Kidney glomerular epithelial cell (primary cell): Measurements from ENCODE around the gene DNAI1.
A peak's percentile ranks its signal among the peaks of the same experiment; 100 is the strongest.
"Not testable (repeated sequence)": the region's sequence is repeated elsewhere in the genome, so short reads cannot be mapped to it uniquely, and the experiment has no call there.

ENCODE experiments used
- DNase-seq: peaks from one replicate; lab custom pipeline; 2025; lab: John Stamatoyannopoulos, UW

The DNAI1 gene

DNA sequence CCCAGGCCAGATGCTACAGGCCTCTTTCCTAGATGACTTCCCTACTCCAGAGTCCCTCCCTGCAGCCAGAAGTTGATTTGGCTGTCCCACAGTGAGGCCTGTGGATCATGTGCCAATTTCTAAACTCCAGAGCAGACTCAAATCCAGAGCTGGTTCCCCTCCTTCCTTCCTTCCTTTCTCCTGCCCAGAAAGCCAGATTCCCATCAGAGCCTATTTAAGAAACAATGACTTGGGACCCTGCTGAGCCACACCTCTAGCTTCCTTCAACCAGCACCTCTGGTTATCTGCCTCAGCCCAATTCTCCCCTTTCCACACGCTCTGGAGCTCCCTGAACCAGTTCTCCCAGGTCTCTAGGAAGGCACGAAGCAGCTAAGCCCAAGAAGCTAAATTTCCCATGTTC, 7.5 kb upstream of the DNAI1 start:
- DNase-seq: no peak

DNA sequence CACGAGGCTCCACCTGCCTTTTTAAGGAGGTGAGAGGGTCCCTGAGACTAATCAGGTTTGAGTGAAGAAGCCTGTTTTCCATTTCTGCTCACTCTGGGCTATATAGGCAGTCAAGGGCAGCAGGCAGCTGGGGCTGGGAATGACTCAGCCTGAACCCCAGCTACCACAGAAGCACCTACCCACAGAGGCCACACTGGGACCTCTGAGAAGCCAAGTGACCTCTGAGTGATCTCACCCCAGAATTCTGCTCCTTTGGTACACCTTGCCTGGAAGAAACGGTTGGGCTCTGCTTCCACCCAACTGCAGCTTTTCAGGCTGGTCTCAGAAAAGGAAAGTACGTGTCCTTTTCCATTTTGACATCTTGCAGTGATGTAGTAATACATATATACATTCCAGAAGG, 7.1 kb upstream of the DNAI1 start:
- no peak for DNase-seq

DNA sequence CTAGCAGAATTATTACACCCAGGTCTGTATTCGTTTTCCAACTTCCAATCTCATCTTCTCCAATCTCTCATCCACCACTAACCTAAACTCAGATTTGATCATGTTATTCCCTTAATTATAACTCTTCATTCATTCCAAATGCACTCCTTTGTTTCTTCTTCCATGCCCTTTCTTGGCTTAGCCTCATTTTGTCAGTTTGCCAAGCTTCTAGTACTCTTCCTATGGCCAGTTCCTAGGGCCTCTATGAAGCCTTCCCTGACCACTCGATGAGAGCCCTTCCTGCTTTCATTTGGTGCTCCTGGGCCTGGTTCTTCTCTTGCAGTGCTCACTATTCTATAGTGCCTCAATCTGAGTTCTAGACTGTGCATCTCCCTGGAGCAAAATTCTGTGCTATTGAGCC, 6.0 kb upstream of the DNAI1 start:
- no peak for DNase-seq

- DNase-seq: no peak
Measured at GRCh38 chr9:34454571-34455065, 4.0 kb upstream of the DNAI1 start.

- no peak for DNase-seq
Measured at GRCh38 chr9:34456151-34456550, 2.5 kb upstream of the DNAI1 start.

GRCh38 chr9:34456746-34457145, 1.9 kb upstream of the DNAI1 start:
- no peak for DNase-seq

DNA sequence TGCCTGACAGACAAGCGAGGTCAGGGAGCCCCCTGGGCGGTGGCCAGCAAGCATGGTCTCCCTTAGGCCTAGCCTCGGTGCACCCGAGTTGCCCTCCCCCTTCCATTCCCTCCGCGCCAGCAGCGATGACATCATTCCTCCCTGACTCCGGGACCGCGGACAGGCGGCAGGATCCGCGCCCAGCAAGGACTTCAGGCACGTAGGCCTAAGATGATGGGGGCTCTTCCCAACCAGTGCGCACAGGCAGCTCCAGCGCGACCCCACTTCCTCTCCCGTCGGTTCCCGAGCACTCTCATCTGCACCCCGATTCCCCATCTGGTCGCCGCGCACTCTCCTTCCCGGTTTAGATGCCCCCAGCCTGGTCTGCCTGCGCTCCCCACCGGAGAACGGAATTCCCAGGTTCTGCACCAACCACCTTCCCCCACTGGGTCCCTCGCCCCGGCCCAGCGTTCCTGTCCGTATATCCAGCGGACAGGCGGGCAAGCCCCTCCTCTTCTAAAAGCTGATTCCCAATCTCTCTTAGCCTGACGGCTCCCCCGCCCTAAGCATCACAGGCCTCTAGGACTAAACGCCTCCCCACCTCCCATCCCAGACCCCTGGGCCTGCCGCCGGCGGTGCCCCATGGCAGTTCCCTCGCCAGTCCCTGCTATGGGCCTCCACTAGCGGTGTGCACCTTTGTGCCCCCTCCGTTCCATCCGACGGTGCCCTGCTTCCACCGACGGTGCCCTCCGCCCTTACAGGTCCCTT, 1.2 kb upstream of the DNAI1 start:
- DNase-seq: peak; percentile 47

DNA sequence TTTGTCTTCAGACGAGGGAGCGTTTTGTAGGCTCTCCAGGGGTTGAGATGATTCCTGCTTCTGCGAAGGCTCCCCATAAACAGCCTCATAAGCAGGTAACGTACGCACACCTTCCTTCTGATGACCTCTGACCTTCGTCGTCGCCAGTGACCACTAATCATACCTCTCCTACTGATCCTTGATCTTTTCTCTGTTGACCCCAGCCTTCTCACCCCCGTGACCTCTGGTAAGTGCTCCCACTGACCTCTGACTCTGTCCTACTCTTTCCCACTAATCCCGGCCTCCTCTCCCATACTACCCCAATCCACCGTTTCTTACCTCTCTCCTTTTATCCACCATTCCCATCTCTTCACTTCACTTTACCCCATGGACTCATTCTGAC, 345 bp downstream of the DNAI1 start:
- no peak for DNase-seq

DNA sequence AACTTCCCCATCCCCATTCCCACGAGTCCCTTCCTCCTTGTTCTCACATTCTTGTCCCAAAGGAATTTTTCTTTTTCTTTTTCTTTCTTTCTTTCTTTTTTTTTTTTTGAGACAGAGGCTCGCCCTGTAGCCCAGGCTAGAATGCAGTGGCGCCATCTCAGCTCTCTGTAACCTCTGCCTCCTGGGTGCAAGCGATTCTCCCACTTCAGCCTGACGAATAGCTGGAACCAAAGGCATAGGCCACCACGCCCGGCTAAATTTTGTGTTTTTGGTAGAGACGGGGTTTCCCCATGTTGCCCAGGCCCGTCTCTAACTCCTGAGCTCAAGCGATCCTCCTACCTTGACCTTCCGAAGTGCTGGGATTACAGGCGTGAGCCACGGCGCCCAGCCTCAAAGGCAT, 751 bp downstream of the DNAI1 start:
- DNase-seq: no peak

DNA sequence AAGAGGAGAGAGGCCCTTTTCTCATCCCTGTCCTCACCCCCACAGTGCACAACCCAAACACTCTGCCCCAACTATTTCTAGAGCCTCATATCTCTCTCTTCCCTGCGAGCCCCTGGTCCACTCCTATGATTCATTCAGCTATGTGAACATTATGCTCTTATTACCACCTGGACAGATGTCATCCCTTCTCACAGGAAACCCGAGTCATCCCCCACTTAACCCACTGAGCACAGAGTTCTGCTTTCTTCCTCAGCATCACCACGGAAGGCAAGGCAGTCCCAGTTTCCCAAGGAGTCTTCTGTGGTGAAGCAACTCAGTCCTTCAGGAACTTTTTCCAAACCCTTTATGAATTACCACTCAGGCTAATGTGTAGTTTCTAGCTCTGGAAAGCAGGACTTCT, 1.3 kb downstream of the DNAI1 start:
- no peak for DNase-seq

- DNase-seq: peak; percentile 53
Measured at GRCh38 chr9:34463098-34463900, 4.7 kb downstream of the DNAI1 start.

- no peak for DNase-seq
Measured at GRCh38 chr9:34463901-34464232, 5.3 kb downstream of the DNAI1 start.

DNA sequence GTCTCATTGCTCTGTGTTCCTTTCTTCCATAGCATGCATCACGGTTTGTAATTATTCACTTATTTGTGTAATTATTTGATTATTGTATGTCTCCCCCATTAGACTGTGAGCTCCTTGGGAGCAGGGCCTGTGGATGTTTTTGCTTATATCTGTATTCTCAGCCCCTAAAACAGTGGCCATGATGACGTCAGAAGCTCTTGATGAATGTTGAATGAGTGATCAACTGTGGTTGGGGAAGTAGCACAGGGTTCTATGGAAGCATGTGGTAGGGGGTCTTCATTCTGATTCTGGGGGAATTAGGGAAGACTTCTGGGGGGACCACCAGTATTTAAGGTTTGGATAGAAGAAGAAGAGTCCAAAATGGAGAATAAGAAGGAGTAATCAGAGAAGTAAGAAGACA, 6.0 kb downstream of the DNAI1 start:
- DNase-seq: no peak

DNA sequence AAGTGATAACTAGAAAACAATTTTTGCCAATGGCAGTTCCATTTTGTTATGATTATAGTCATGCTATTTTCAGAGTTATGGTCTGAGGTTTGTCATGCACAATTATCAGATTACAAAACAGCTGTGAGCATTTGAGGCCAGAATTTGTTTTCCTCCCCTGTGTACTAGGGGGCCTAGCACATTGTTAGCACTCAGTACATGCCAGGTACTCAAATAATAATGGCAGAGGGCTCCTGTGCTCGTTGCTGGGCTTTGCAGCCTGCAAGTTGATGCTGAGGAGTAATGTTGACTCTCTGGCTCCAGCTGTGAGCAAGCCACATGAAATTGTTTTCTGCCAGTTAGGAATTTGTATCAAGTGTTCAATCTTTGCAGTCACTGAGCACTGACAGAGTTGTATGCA, 6.9 kb downstream of the DNAI1 start:
- DNase-seq: no peak

GRCh38 chr9:34475097-34475496, 16.5 kb downstream of the DNAI1 start:
- DNase-seq: no peak

- DNase-seq: no peak
Measured at GRCh38 chr9:34477541-34477940, 18.9 kb downstream of the DNAI1 start.

- no peak for DNase-seq
Measured at GRCh38 chr9:34479431-34479866, 20.8 kb downstream of the DNAI1 start.

DNA sequence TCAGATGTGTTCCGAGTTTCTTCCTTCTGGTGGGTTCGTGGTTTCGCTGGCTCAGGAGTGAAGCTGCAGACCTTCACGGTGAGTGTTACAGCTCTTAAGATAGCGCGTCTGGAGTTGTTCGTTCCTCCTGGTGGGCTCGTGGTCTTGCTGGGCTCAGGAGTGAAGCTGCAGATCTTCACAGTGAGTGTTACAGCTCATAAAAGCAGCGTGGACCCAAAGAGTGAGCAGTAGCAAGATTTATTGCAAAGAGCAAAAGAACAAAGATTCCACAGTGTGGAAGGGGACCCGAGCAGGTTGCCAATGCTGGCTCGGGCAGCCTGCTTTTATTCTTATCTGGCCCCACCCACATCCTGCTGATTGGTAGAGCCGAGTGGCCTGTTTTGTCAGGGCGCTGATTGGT, 23.0 kb downstream of the DNAI1 start:
- DNase-seq: not testable (repeated sequence)

- not testable (repeated sequence) for DNase-seq
Measured at GRCh38 chr9:34482746-34483145, 24.1 kb downstream of the DNAI1 start.

DNA sequence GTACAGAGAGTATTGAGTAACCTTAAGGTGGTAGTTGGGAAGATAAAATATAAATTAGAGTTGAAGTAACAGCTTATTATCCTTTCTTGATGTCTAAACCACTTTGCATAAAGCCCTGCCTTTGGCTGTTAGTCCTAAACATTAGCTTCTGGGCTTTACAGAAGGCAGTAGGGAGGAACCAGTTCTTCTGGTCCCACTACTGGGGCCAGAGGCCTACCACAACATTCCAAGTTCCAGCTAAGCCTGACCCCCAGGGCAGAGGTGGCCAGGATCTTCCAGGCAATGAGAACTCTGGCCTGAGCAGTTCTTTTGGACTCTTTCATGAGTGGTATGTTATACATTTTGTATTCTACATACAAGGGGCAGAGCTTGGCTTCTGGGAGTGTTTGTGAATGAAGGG, 26.1 kb downstream of the DNAI1 start:
- DNase-seq: no peak

- no peak for DNase-seq
Measured at GRCh38 chr9:34485822-34486221, 27.2 kb downstream of the DNAI1 start.

- DNase-seq: no peak
Measured at GRCh38 chr9:34486572-34486971, 28.0 kb downstream of the DNAI1 start.

- DNase-seq: no peak
Measured at GRCh38 chr9:34490360-34490759, 31.8 kb downstream of the DNAI1 start.

DNA sequence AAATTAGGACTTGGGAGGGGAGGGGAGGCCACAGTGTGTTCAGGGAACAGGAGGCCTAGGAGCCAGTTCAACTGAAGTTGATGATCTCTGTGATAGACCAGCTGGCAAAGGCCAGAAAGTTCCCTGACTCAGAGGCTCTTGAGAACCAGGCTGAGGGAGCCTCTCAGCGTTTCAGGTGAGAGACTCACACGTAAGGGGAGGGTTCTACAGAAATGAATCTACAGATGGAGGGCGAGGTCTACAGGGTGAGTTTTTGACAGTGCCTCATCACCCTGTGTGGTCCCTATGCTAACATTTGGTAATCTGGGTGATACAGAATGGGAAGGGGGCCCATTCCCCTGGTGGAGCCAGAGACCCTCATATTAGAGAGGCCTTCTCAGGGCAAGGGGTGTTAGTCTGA, 32.2 kb downstream of the DNAI1 start:
- DNase-seq: no peak
